GM12892 (cell line): ENCODE data around the gene CRIP3.

ENCODE experiments used
- POLR2A ChIP-seq: IDR thresholded peaks from 2 replicates; pipeline ENCODE4 v1.6.1; 2011; ENCODE audit warnings: low read depth, low read length, control low read depth
- TAF1 ChIP-seq: IDR thresholded peaks from 2 replicates; pipeline ENCODE4 v1.6.1; 2011; ENCODE audit warnings: low read depth, mild to moderate bottlenecking, control low read depth, low read length, borderline replicate concordance

GRCh38 chr6:43310134-43310533 is 1.5 kb upstream of the CRIP3 start:
- no peak for TF ChIP-seq POLR2A
- TF ChIP-seq TAF1: no peak
